Measurements from ENCODE around the gene CAMK1D. TPM values are rescaled to one million over a fixed set of nuclear protein-coding genes. Genes with fewer than 3 reads are reported as not detected.

CAMK1D gene
- total RNA-seq, 1 donor from 2014 or later: 12.8 TPM

DNA sequence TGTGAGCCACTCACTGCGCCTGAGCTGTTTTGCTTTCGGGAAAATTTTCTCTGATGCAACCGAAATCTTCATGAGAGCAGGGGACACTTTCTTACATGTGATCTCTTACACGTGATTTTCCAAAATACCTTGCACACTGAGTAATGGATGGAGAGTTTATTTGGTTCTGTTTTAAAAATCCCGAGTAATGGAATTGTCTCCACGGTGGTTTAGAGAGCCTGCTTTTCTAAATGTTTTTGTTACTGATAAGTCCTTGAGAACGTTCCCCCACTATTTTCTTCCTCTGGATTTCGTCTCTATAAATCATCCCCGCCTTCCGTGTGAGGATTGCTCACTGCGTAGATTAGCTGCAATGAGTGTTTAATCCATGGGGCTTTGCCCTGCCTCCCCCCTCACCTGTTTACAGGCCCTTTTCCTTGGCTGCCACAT, 25.7 kb downstream of the CAMK1D start:
- no peak overlapping the region for H3K4me3 ChIP-seq
- intact Hi-C loops (cut with DNase I): no loop called here

DNA sequence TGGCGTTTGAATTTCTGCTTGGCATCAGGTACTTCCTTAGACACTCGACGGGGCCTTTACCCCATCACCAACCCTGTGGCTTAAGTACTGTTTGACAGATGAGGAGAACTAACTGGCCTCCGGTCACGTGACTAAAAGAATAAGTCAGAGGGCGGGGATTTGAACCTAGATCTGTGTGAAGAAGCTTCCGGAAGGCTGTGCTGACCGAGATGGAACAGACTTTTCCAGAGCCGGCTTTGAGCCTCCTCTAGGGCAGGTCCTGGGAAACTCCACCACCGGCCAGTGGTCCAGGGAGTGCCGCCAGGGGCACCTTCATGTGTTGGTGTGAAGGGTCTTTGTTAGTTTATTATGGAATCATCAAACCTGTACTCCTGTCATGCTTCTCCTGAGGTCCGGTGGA, 26.9 kb downstream of the CAMK1D start:
- H3K27me3 ChIP-seq: no peaks in the 10 kb centered on the region
- intact Hi-C loops (cut with DNase I): no loop called here
- no peaks in the 10 kb centered on the region for H3K36me3 ChIP-seq
- H3K9me3 ChIP-seq: no peaks in the 10 kb centered on the region
- H3K4me1 ChIP-seq: peaks cover 10% of the 10 kb centered on the region
- DNase-seq (ENCODE audit: extremely low spot score in 2 of 2): no peak
- TF ChIP-seq, protein P1, sequence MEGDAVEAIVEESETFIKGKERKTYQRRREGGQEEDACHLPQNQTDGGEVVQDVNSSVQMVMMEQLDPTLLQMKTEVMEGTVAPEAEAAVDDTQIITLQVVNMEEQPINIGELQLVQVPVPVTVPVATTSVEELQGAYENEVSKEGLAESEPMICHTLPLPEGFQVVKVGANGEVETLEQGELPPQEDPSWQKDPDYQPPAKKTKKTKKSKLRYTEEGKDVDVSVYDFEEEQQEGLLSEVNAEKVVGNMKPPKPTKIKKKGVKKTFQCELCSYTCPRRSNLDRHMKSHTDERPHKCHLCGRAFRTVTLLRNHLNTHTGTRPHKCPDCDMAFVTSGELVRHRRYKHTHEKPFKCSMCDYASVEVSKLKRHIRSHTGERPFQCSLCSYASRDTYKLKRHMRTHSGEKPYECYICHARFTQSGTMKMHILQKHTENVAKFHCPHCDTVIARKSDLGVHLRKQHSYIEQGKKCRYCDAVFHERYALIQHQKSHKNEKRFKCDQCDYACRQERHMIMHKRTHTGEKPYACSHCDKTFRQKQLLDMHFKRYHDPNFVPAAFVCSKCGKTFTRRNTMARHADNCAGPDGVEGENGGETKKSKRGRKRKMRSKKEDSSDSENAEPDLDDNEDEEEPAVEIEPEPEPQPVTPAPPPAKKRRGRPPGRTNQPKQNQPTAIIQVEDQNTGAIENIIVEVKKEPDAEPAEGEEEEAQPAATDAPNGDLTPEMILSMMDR (IDR thresholded peaks at IDR 0.05): no peak
- TF ChIP-seq POLR2AphosphoS5 (IDR thresholded peaks at IDR 0.05; ENCODE audit: insufficient read depth in 1 of 2, low read depth in 1 of 2) (no peak), POLR2A (IDR thresholded peaks at IDR 0.05) (no peak)
- no peak overlapping the region for H3K4me3 ChIP-seq
- peak overlapping the region; percentile 31 for H3K27ac ChIP-seq

More for the DNA sequence above, 25.7 kb downstream of the CAMK1D start:
- Histone ChIP-seq H3K9me3 (no peaks in the 10 kb centered on the region), H3K27me3 (no peaks in the 10 kb centered on the region), H3K36me3 (no peaks in the 10 kb centered on the region), H3K27ac (peak overlapping the region; percentile 31), H3K4me1 (peaks cover 10% of the 10 kb centered on the region)
- DNase-seq (ENCODE audit: extremely low spot score in 2 of 2): no peak
- TF ChIP-seq, protein P1 (IDR thresholded peaks at IDR 0.05): no peak
- TF ChIP-seq POLR2A (IDR thresholded peaks at IDR 0.05) (no peak), POLR2AphosphoS5 (IDR thresholded peaks at IDR 0.05; ENCODE audit: insufficient read depth in 1 of 2, low read depth in 1 of 2) (no peak)

DNA sequence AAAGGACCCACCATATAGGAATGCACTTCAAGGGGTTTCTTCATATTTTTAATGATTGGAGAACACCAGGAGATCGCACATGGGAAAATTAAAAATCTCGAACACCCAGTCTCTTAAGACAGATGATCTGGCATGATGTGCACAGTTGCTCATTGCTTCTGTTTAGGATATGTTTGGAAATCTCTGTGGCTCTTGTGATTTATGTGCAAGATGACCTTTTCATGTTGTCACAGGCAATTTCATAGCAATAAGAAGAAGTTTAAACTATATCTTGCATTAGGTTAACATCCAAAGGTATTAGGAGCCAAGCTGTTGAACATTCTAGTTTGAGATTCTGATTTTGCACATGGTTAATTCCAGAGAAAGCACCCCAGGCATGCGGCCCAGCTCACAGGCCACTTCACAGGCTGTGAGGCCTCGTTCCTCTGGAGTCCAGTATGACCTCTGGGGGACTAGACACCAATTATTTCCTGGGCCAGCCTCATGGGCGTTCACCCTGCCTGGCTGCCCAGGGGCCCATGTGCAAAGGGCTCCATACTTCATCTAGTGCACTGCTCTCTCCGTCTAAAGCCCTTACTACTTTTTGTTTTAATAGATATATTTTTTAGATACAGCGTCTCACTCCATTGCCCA, 28.4 kb downstream of the CAMK1D start:
- intact Hi-C loops (cut with DNase I): no loop called here
- H3K27me3 ChIP-seq: no peaks in the 10 kb centered on the region
- TF ChIP-seq POLR2A (IDR thresholded peaks at IDR 0.05): no peak
- peaks cover 10% of the 10 kb centered on the region for H3K4me1 ChIP-seq
- H3K9me3 ChIP-seq: no peaks in the 10 kb centered on the region
- H3K27ac ChIP-seq: peak overlapping the region; percentile 33
- DNase-seq (ENCODE audit: extremely low spot score in 2 of 2): no peak
- no peak overlapping the region for H3K4me3 ChIP-seq
- H3K36me3 ChIP-seq: no peaks in the 10 kb centered on the region

DNA sequence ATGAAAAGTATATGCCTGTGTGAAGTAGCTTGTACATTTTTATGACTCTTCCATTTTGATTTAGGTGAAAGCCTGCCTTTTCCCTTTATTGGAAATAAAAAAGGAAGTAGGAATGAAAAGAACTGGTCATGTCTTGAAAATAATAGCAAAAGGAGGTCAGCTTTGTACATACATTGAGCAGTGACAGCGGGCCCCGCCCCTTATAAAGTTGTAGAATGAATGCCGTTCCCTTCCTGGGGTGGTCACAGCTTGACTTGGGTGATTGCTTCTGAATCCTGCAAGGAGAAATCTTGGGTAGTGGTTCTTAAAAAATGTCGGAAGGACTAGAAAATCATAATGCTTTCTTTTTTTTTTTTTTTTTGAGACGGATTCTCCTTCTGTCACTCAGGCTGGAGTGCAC, 31.7 kb downstream of the CAMK1D start:
- Histone ChIP-seq H3K4me1 (peaks cover 10% of the 10 kb centered on the region), H3K4me3 (no peak overlapping the region), H3K27me3 (no peaks in the 10 kb centered on the region), H3K27ac (no peak overlapping the region), H3K36me3 (no peaks in the 10 kb centered on the region), H3K9me3 (no peaks in the 10 kb centered on the region)
- intact Hi-C loops (cut with DNase I): no loop called here
- DNase-seq (ENCODE audit: extremely low spot score in 2 of 2): no peak
- TF ChIP-seq, protein P1 (IDR thresholded peaks at IDR 0.05): no peak
- TF ChIP-seq POLR2AphosphoS5 (IDR thresholded peaks at IDR 0.05; ENCODE audit: insufficient read depth in 1 of 2, low read depth in 1 of 2) (no peak), POLR2A (IDR thresholded peaks at IDR 0.05) (no peak)

DNA sequence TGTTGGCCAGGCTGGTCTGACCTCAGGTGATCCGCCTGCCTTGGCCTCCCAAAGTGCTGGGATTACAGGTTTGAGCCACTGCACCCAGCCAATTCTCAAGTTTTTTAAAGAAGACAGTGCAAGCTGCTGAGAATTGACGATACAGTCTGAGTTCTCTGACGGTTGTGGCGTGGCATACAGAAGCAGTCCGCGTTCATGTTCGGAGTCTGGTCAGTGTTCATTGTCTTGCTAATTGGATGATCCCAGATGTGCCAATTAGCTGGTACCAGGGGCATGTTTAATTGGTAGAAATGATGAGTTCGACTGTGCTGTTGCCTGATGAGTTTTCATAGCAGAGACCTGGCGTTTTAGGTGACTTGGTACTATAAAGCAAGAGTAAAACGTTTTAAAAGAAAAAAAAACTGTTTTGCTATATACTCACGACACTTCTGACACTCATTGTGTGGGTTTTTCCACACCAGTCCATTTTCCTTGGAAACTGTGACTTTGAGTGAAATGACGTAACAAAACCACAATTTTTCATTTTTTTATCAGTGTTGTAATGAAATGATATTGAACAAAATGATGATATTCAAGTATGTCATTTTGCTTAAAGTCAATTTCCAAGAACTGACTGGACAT, 32.3 kb downstream of the CAMK1D start:
- Histone ChIP-seq H3K4me3 (no peak overlapping the region), H3K4me1 (peaks cover 10% of the 10 kb centered on the region), H3K9me3 (no peaks in the 10 kb centered on the region), H3K27me3 (no peaks in the 10 kb centered on the region), H3K27ac (no peak overlapping the region), H3K36me3 (no peaks in the 10 kb centered on the region)
- no peak for DNase-seq (ENCODE audit: extremely low spot score in 2 of 2)
- intact Hi-C loops (cut with DNase I): no loop called here
- TF ChIP-seq, protein P1 (IDR thresholded peaks at IDR 0.05): no peak
- no peak for TF ChIP-seq POLR2A (IDR thresholded peaks at IDR 0.05)
- TF ChIP-seq POLR2AphosphoS5 (IDR thresholded peaks at IDR 0.05; ENCODE audit: insufficient read depth in 1 of 2, low read depth in 1 of 2): no peak
